GM23338 (cell line): ENCODE results near the gene LHX5. TPM values are rescaled to one million over a fixed set of nuclear protein-coding genes. Genes with fewer than 3 reads are reported as not detected.

ENCODE experiments used
- ATAC-seq: fragments of 200-7000 bp; cut with Tn5 transposase; 3 replicates; pipeline ENCODE4 v1.9.1; 2020
- DNase-seq: peaks from one replicate; pipeline ENCODE4 v3.0.0-alpha.2; 2015; ENCODE audit warnings: low spot score
- H2AFZ ChIP-seq: fragments of 200-600 bp; sonication (generic); 2 replicates; pipeline ENCODE4 v1.8.0; 2016; ENCODE audit warnings: antibody characterized with exemption, mild to moderate bottlenecking, moderate library complexity
- H3F3A ChIP-seq: fragments of 200-600 bp; sonication (generic); replicated peaks from 2 replicates; pipeline ENCODE4 v1.8.0; 2017; ENCODE audit warnings: antibody characterized with exemption, mixed run types, low read depth
- H3K27ac ChIP-seq: fragments of 200-600 bp; sonication (generic); 2 replicates; pipeline ENCODE4 v1.6.1; 2016; ENCODE audit warnings: low read depth
- H3K27me3 ChIP-seq: fragments of 200-600 bp; sonication (generic); 2 replicates; pipeline ENCODE4 v1.8.0; 2016; ENCODE audit warnings: mild to moderate bottlenecking, mixed run types, moderate library complexity; ENCODE audit not compliant: insufficient read depth
- H3K36me3 ChIP-seq: fragments of 200-600 bp; sonication (generic); 2 replicates; pipeline ENCODE4 v1.8.0; 2016; ENCODE audit warnings: mild to moderate bottlenecking; ENCODE audit not compliant: insufficient read depth
- H3K4me1 ChIP-seq: fragments of 200-600 bp; sonication (generic); 2 replicates; pipeline ENCODE4 v1.8.0; 2016; ENCODE audit warnings: mild to moderate bottlenecking, moderate library complexity; ENCODE audit not compliant: insufficient read depth
- H3K4me2 ChIP-seq: fragments of 200-600 bp; sonication (generic); 2 replicates; pipeline ENCODE4 v1.7.1; 2017; ENCODE audit warnings: mixed run types
- H3K4me3 ChIP-seq: fragments of 200-600 bp; sonication (generic); 2 replicates; pipeline ENCODE4 v1.6.1; 2016; ENCODE audit warnings: mixed run types
- H3K79me2 ChIP-seq: fragments of 200-600 bp; sonication (generic); replicated peaks from 2 replicates; pipeline ENCODE4 v1.8.0; 2017; ENCODE audit warnings: mild to moderate bottlenecking; ENCODE audit not compliant: insufficient read depth
- H3K9me2 ChIP-seq: fragments of 200-600 bp; sonication (generic); 2 replicates; pipeline ENCODE4 v1.8.0; 2017; ENCODE audit not compliant: insufficient read depth
- H4K20me1 ChIP-seq: fragments of 200-600 bp; sonication (generic); replicated peaks from 2 replicates; pipeline ENCODE4 v1.8.0; 2017; ENCODE audit warnings: mild to moderate bottlenecking; ENCODE audit not compliant: insufficient read depth
- H3K27ac Mint-ChIP-seq: 2 replicates; pipeline ENCODE4 v1.8.0; 2020; ENCODE audit warnings: inconsistent platforms, mild to moderate bottlenecking, moderate library complexity, mixed read lengths
- H3K27me3 Mint-ChIP-seq: 3 replicates; pipeline ENCODE4 v1.8.0; 2022; ENCODE audit warnings: low read depth, mild to moderate bottlenecking, moderate library complexity, mixed read lengths, inconsistent platforms; ENCODE audit not compliant: insufficient read depth, poor library complexity
- H3K36me3 Mint-ChIP-seq: 3 replicates; pipeline ENCODE4 v1.8.0; 2021; ENCODE audit warnings: low read depth, mild to moderate bottlenecking, inconsistent platforms, moderate library complexity, mixed read lengths
- H3K4me1 Mint-ChIP-seq: 3 replicates; pipeline ENCODE4 v1.8.0; 2020; ENCODE audit warnings: mild to moderate bottlenecking, inconsistent platforms, mixed read lengths
- H3K4me3 Mint-ChIP-seq: 3 replicates; pipeline ENCODE4 v1.8.0; 2021; ENCODE audit warnings: moderate library complexity, mild to moderate bottlenecking, inconsistent platforms, mixed read lengths
- H3K9me3 Mint-ChIP-seq: 3 replicates; pipeline ENCODE4 v1.8.0; 2020; ENCODE audit warnings: moderate library complexity, mild to moderate bottlenecking, inconsistent platforms, mixed read lengths
- CREB1 ChIP-seq: fragments of 250-450 bp; sonication (Bioruptor Pico); IDR thresholded peaks from 2 replicates; pipeline ENCODE4 v1.5.0; 2020; ENCODE audit warnings: low read depth, mild to moderate bottlenecking, moderate library complexity
- EZH2 ChIP-seq: fragments of 200-600 bp; sonication (generic); IDR thresholded peaks from one replicate; pipeline ENCODE4 v1.8.0; 2017; ENCODE audit warnings: antibody characterized with exemption, mild to moderate bottlenecking, low read depth; ENCODE audit not compliant: unreplicated experiment
- EZH2phosphoT487 ChIP-seq: fragments of 200-600 bp; sonication (generic); IDR thresholded peaks from one replicate; pipeline ENCODE4 v1.8.1; 2018; ENCODE audit warnings: antibody characterized with exemption; ENCODE audit not compliant: unreplicated experiment
- NANOG ChIP-seq: IDR thresholded peaks from 2 replicates; pipeline ENCODE4 v1.6.1; 2016; ENCODE audit warnings: antibody characterized with exemption, borderline replicate concordance
- STAT1 ChIP-seq: IDR thresholded peaks from one replicate; pipeline ENCODE4 v1.6.1; 2016; ENCODE audit warnings: antibody characterized with exemption; ENCODE audit not compliant: unreplicated experiment
- ZNF114 ChIP-seq: fragments of 250-450 bp; sonication (Bioruptor Pico); IDR thresholded peaks from 2 replicates; pipeline ENCODE4 v1.5.0; 2020; ENCODE audit warnings: mild to moderate bottlenecking, moderate library complexity
- polyA plus RNA-seq: library from polyadenylated mRNA; unstranded; fragments of >200 nt; fragmentation: Nextera tagmentation; extraction: Ambion mirVana; gene quantifications from 2 replicates; pipeline ENCODE4 v1.2.1, GENCODE V29; 2016
- total RNA-seq: library from RNA; depleted of rRNA; stranded (reverse); fragments of >200 nt; shearing (Covaris generic); gene quantifications from 2 replicates; pipeline ENCODE4 v1.2.3, GENCODE V29; 2014
- TF ChIP-seq, protein P1 (sequence below): fragments of 250-450 bp; sonication (Bioruptor Pico); IDR thresholded peaks from 2 replicates; pipeline ENCODE4 v1.5.0; 2020; ENCODE audit warnings: mild to moderate bottlenecking, moderate library complexity

The LHX5 gene
- total and polyA plus RNA-seq, 2 experiments from 2014 or later, result 0.18 TPM; not detected in 1

DNA sequence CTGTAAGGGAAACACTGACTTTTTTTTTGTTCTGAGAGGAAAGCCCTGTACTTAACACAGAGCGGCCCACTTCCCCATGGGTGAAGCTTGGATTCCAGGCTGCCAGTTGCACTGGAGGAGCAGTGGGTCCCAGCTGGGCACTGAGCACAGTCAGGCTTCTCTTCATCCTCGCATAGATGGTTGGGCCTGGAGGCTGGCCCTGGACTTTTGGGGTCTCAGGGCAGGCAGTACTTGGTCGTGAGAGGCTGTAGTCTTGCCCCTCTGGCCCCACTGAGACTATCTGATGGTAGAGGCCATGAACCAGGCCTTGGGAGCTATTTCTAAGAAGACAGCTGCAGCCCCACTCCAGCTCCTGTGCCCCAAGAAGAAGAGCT, 6.2 kb upstream of the LHX5 start (continued):
- no peak for TF ChIP-seq NANOG
- no peak for TF ChIP-seq STAT1
- TF ChIP-seq, protein P1, sequence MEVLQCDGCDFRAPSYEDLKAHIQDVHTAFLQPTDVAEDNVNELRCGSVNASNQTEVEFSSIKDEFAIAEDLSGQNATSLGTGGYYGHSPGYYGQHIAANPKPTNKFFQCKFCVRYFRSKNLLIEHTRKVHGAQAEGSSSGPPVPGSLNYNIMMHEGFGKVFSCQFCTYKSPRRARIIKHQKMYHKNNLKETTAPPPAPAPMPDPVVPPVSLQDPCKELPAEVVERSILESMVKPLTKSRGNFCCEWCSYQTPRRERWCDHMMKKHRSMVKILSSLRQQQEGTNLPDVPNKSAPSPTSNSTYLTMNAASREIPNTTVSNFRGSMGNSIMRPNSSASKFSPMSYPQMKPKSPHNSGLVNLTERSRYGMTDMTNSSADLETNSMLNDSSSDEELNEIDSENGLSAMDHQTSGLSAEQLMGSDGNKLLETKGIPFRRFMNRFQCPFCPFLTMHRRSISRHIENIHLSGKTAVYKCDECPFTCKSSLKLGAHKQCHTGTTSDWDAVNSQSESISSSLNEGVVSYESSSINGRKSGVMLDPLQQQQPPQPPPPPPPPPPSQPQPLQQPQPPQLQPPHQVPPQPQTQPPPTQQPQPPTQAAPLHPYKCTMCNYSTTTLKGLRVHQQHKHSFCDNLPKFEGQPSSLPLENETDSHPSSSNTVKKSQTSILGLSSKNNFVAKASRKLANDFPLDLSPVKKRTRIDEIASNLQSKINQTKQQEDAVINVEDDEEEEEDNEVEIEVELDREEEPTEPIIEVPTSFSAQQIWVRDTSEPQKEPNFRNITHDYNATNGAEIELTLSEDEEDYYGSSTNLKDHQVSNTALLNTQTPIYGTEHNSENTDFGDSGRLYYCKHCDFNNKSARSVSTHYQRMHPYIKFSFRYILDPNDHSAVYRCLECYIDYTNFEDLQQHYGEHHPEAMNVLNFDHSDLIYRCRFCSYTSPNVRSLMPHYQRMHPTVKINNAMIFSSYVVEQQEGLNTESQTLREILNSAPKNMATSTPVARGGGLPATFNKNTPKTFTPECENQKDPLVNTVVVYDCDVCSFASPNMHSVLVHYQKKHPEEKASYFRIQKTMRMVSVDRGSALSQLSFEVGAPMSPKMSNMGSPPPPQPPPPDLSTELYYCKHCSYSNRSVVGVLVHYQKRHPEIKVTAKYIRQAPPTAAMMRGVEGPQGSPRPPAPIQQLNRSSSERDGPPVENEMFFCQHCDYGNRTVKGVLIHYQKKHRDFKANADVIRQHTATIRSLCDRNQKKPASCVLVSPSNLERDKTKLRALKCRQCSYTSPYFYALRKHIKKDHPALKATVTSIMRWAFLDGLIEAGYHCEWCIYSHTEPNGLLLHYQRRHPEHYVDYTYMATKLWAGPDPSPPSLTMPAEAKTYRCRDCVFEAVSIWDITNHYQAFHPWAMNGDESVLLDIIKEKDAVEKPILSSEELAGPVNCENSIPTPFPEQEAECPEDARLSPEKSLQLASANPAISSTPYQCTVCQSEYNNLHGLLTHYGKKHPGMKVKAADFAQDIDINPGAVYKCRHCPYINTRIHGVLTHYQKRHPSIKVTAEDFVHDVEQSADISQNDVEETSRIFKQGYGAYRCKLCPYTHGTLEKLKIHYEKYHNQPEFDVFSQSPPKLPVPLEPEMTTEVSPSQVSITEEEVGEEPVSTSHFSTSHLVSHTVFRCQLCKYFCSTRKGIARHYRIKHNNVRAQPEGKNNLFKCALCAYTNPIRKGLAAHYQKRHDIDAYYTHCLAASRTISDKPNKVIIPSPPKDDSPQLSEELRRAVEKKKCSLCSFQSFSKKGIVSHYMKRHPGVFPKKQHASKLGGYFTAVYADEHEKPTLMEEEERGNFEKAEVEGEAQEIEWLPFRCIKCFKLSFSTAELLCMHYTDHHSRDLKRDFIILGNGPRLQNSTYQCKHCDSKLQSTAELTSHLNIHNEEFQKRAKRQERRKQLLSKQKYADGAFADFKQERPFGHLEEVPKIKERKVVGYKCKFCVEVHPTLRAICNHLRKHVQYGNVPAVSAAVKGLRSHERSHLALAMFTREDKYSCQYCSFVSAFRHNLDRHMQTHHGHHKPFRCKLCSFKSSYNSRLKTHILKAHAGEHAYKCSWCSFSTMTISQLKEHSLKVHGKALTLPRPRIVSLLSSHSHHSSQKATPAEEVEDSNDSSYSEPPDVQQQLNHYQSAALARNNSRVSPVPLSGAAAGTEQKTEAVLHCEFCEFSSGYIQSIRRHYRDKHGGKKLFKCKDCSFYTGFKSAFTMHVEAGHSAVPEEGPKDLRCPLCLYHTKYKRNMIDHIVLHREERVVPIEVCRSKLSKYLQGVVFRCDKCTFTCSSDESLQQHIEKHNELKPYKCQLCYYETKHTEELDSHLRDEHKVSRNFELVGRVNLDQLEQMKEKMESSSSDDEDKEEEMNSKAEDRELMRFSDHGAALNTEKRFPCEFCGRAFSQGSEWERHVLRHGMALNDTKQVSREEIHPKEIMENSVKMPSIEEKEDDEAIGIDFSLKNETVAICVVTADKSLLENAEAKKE (CRISPR knock-in tag), result no peak
- TF ChIP-seq ZNF114 (CRISPR knock-in tag), result no peak
- no peak for TF ChIP-seq EZH2
- TF ChIP-seq EZH2phosphoT487, result no peak

GRCh38 chr12:113477171-113477841, 5.6 kb upstream of the LHX5 start:
- Histone ChIP-seq H3K4me2 (peak overlapping the region; percentile 89), H3K9me2 (no peaks in the 10 kb centered on the region), H3K36me3 (no peaks in the 10 kb centered on the region; the same call in 1 of the 2 replicates), H4K20me1 (peaks cover 15% of the 10 kb centered on the region), H3K4me1 (peaks cover 63% of the 10 kb centered on the region), H3K4me3 (peak overlapping the region; percentile 58), H3K79me2 (no peaks in the 10 kb centered on the region), H3F3A (peaks cover 47% of the 10 kb centered on the region), H2AFZ (no peak overlapping the region), H3K27me3 (peaks cover 97% of the 10 kb centered on the region), H3K27ac (no peak overlapping the region)
- Mint-ChIP-seq H3K4me1 (peaks cover 71% of the 10 kb centered on the region), H3K9me3 (peaks cover 2% of the 10 kb centered on the region; the same call in 2 of the 3 replicates), H3K4me3 (peak overlapping the region; percentile 40; the same call in 2 of the 3 replicates), H3K27ac (no peak overlapping the region), H3K36me3 (no peaks in the 10 kb centered on the region), H3K27me3 (peaks cover 93% of the 10 kb centered on the region)
- DNase-seq (peak; percentile 76), ATAC-seq (peak; percentile 15)
- TF ChIP-seq EZH2 (peak; percentile 74), ZNF114 (CRISPR knock-in tag) (no peak), CREB1 (CRISPR knock-in tag) (no peak), STAT1 (no peak)
